Measurements from ENCODE around the gene CFAP92.
A peak's percentile ranks its signal among the peaks of the same experiment; 100 is the strongest.
"Not testable (repeated sequence)": the region's sequence is repeated elsewhere in the genome, so short reads cannot be mapped to it uniquely, and the experiment has no call there.

CFAP92 gene

DNA sequence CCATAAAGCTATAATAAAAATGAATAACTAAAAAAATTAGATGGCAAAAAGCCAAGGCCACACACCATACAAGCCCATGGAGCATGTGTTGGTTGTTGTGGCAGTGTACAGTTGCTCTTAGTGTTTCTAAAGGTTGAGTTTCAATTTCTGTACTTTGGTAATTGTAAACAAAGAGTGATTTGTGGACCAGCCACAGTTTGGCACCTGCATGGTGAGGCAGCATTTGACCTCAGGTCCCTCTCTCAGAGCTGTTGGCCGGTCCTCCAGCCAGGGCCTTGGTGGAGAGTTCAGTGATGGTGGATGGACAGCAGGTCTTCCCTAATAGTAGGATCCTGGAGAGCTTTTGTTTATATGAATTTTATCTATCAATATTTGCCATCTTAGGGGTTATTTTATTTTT lies 108.9 kb downstream of the CFAP92 start:
- peaks cover 22% of the 10 kb centered on the region for H3K4me1 ChIP-seq (ENCODE audit: control insufficient read depth, insufficient read depth, low read length)
- no peak overlapping the region for H3K27ac ChIP-seq (ENCODE audit: low read length)
- H3K36me3 ChIP-seq (ENCODE audit: control insufficient read depth in 2 of 2, insufficient read depth in 2 of 2, low read length in 2 of 2), result peaks cover 22 to 24% of the 10 kb centered on the region in 2 donors
- no peak overlapping the region for H3K4me3 ChIP-seq (ENCODE audit: low read length in 2 of 2)
- H3K9ac ChIP-seq (ENCODE audit: low read length in 2 of 2), result no peak overlapping the region
- H3K27me3 ChIP-seq (ENCODE audit: control insufficient read depth in 1 of 2, insufficient read depth in 2 of 2, low read length in 2 of 2), result no peaks in the 10 kb centered on the region
- H3K9me3 ChIP-seq (ENCODE audit: control insufficient read depth in 2 of 2, low read length in 2 of 2), result no peaks in the 10 kb centered on the region

DNA sequence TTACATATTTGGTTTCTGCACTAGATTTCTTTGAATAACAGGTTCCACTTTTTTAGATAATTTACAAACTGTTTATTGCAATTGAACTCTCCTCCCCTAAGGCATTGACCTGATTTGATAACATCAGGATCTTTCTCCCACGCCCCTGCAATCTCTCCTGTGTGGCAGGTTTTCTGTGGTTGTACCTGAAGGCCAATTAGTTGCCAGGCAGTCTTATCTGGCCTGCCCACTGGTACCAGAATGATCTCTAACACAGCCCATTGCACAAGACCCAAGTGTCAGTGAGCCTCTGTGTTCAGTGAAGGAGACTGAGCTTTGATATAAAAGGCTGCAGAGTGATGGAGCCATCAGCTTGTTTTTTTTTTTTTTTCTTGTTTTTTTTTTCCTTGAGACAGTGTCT lies 111.2 kb downstream of the CFAP92 start:
- Histone ChIP-seq H3K36me3 (ENCODE audit: control insufficient read depth in 2 of 2, insufficient read depth in 2 of 2, low read length in 2 of 2) (peaks cover 18 to 20% of the 10 kb centered on the region in 2 donors), H3K27ac (ENCODE audit: low read length) (no peak overlapping the region), H3K4me1 (ENCODE audit: control insufficient read depth, insufficient read depth, low read length) (peaks cover 41% of the 10 kb centered on the region), H3K9ac (ENCODE audit: low read length in 2 of 2) (no peak overlapping the region), H3K27me3 (ENCODE audit: control insufficient read depth in 1 of 2, insufficient read depth in 2 of 2, low read length in 2 of 2) (no peaks in the 10 kb centered on the region), H3K9me3 (ENCODE audit: control insufficient read depth in 2 of 2, low read length in 2 of 2) (no peaks in the 10 kb centered on the region), H3K4me3 (ENCODE audit: low read length in 2 of 2) (no peak overlapping the region)

DNA sequence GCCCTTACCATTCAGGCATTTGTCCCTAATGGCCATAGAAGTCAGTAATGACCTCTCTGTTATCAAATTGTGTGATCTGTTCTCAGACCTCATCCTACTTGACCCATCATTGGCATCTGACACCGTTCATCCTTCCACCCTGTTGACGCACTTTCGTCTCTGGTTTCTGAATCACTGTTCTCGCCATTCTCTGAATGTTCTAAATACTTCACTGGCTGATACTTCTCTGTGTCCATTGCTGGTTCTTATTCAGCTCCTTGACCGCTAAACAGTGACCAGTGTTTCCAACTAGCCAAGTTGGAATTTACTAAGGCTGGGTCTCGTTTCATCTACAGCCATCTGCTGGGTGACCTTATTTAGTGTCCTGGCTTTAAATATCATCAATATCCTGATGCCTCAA lies 112.3 kb downstream of the CFAP92 start:
- Histone ChIP-seq H3K4me1 (ENCODE audit: control insufficient read depth, insufficient read depth, low read length) (peaks cover 43% of the 10 kb centered on the region), H3K27me3 (ENCODE audit: control insufficient read depth in 1 of 2, insufficient read depth in 2 of 2, low read length in 2 of 2) (no peaks in the 10 kb centered on the region), H3K36me3 (ENCODE audit: control insufficient read depth in 2 of 2, insufficient read depth in 2 of 2, low read length in 2 of 2) (peaks cover 12 to 16% of the 10 kb centered on the region in 2 donors), H3K4me3 (ENCODE audit: low read length in 2 of 2) (no peak overlapping the region), H3K9me3 (ENCODE audit: control insufficient read depth in 2 of 2, low read length in 2 of 2) (no peaks in the 10 kb centered on the region), H3K9ac (ENCODE audit: low read length in 2 of 2) (no peak overlapping the region), H3K27ac (ENCODE audit: low read length) (no peak overlapping the region)

DNA sequence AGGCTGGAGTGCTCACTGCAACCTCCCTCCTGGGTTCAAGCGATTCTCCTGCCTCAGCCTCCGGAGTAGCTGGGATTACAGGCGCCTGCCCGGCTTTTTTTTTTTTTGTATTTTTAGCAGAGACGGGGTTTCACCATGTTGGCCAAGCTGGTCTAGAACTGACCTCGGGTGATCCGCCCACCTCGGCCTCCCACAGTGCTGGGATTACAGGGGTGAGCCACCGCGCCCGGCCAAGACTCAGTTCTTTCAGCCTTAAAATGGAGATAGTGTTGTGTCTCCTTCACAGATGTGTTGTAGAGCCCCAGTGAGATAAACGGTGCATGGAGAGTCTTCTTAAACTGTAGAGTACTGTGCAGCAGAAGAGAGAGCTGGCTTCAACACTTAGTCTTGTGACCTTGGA lies 113.4 kb downstream of the CFAP92 start:
- H3K27ac ChIP-seq (ENCODE audit: low read length); H3K9me3 ChIP-seq (ENCODE audit: control insufficient read depth in 2 of 2, low read length in 2 of 2); H3K27me3 ChIP-seq (ENCODE audit: control insufficient read depth in 1 of 2, insufficient read depth in 2 of 2, low read length in 2 of 2): not testable (repeated sequence)
- Histone ChIP-seq H3K4me1 (ENCODE audit: control insufficient read depth, insufficient read depth, low read length) (peaks cover 43% of the 10 kb centered on the region), H3K9ac (ENCODE audit: low read length in 2 of 2) (peak overlapping the region in 1 of 2 donors; percentile 93), H3K4me3 (ENCODE audit: low read length in 2 of 2) (peak overlapping the region; percentile 95), H3K36me3 (ENCODE audit: control insufficient read depth in 2 of 2, insufficient read depth in 2 of 2, low read length in 2 of 2) (peaks cover 12 to 16% of the 10 kb centered on the region in 2 donors)

DNA sequence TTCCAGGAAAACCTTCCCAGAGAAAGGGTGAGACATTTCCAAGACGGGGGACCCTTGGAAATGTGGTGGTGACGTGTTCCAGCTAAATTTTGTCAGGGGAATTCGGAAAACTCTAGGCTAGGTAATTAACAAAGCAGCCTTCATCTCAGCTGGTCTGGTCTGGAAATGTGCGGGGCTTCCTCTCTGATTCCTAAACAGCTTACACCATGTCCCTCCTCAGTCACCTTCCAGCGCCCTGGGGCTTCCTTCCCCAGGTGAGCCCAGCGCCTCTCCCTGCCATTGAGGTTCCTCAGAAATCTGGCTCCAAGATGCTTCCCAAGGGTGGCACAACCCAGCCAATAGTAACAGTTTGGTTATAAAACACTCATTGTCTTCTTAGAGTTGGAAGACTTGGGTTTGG lies 113.9 kb downstream of the CFAP92 start:
- peaks cover 43% of the 10 kb centered on the region for H3K4me1 ChIP-seq (ENCODE audit: control insufficient read depth, insufficient read depth, low read length)
- H3K4me3 ChIP-seq (ENCODE audit: low read length in 2 of 2), result peak overlapping the region; percentile 95
- peak overlapping the region; percentile 99 for H3K27ac ChIP-seq (ENCODE audit: low read length)
- H3K36me3 ChIP-seq (ENCODE audit: control insufficient read depth in 2 of 2, insufficient read depth in 2 of 2, low read length in 2 of 2), result peaks cover 11 to 16% of the 10 kb centered on the region in 2 donors
- peak overlapping the region; percentile 93 to 100 for H3K9ac ChIP-seq (ENCODE audit: low read length in 2 of 2)
- H3K9me3 ChIP-seq (ENCODE audit: control insufficient read depth in 2 of 2, low read length in 2 of 2), result no peaks in the 10 kb centered on the region
- no peaks in the 10 kb centered on the region for H3K27me3 ChIP-seq (ENCODE audit: control insufficient read depth in 1 of 2, insufficient read depth in 2 of 2, low read length in 2 of 2)

DNA sequence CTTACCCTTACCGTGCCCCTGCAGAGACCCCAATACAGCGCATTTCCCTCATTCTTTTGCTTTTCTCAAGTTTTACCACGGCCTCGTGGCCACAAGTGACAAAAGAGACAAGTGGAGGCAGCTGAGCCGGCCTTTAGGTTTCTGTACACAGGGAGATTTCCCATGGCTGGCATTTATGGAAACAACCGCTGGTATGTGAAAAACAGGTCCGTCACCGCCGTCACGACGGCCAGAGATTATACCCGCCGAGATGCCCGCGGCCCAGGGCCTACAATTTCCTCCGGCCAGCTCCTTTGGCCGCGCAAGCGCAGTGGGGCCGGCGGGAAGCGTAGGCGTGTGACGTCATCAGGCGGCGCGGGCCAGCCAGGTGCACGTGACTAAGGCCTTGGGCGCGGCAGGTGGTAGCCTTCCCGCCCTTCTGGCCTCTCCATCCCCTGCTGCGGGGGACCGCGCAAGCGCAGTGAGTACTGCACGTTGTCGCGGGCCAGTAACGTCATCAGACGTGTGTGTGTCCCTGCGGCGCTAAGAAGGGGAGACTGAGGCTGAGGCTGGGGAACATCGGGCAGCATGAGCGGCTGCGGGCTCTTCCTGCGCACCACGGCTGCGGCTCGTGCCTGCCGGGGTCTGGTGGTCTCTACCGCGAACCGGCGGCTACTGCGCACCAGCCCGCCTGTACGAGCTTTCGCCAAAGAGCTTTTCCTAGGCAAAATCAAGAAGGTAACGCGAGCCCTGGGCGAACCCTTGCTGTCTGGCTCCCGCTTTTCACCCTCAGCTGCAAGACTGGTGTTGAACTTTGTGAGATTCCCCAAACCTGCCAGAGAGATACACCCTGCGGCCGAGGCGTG lies 114.5 kb downstream of the CFAP92 start, which contains the start of gene ACAD9:
ACAD9 (plus strand) TSS at position 496 of the 845 bp plus-strand sequence; CDS start at position 568, 72 bp downstream.
- H3K27me3 ChIP-seq (ENCODE audit: control insufficient read depth in 1 of 2, insufficient read depth in 2 of 2, low read length in 2 of 2), result no peaks in the 10 kb centered on the region
- peak within 1 kb of the TSS; percentile 99 for H3K27ac ChIP-seq (ENCODE audit: low read length)
- peaks cover 9 to 14% of the 10 kb centered on the region in 2 donors for H3K36me3 ChIP-seq (ENCODE audit: control insufficient read depth in 2 of 2, insufficient read depth in 2 of 2, low read length in 2 of 2)
- H3K9me3 ChIP-seq (ENCODE audit: control insufficient read depth in 2 of 2, low read length in 2 of 2), result no peaks in the 10 kb centered on the region
- H3K9ac ChIP-seq (ENCODE audit: low read length in 2 of 2), result peak within 1 kb of the TSS; percentile 93 to 100
- peak within 1 kb of the TSS; percentile 95 for H3K4me3 ChIP-seq (ENCODE audit: low read length in 2 of 2)
- H3K4me1 ChIP-seq (ENCODE audit: control insufficient read depth, insufficient read depth, low read length), result peaks cover 43% of the 10 kb centered on the region

DNA sequence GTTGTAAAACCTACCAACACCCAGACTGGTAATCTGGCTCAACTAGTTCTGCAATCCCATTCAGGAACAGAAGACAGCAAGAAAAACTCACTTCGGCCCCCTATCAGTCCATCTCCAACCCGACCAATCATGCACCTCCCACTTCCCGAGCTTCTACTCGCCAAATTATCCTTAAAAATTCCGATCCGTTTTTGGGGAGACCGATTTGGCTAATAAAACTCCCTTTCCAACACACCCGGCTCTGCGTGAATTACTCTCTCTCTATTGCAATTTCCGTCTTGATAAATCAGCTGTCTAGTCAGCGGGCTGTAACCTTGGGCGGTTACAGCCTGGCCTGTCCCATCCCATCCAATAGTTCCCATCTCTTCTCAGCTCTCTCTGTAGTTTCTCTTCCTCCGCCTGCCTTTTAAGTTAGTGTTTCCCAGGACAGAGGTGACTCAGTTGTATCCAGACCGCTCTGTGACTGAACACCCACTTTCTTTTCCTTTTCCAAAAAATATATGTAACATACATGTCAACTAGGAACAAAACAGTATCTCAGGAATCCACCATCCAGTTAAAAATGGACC lies 115.2 kb downstream of the CFAP92 start:
- peaks cover 9% of the 10 kb centered on the region in 2 donors for H3K36me3 ChIP-seq (ENCODE audit: control insufficient read depth in 2 of 2, insufficient read depth in 2 of 2, low read length in 2 of 2)
- H3K4me3 ChIP-seq (ENCODE audit: low read length in 2 of 2), result peak overlapping the region; percentile 65 to 95
- H3K9ac ChIP-seq (ENCODE audit: low read length in 2 of 2), result peak overlapping the region; percentile 93 to 100
- no peaks in the 10 kb centered on the region for H3K27me3 ChIP-seq (ENCODE audit: control insufficient read depth in 1 of 2, insufficient read depth in 2 of 2, low read length in 2 of 2)
- no peaks in the 10 kb centered on the region for H3K9me3 ChIP-seq (ENCODE audit: control insufficient read depth in 2 of 2, low read length in 2 of 2)
- H3K4me1 ChIP-seq (ENCODE audit: control insufficient read depth, insufficient read depth, low read length), result peaks cover 43% of the 10 kb centered on the region
- peak overlapping the region; percentile 99 for H3K27ac ChIP-seq (ENCODE audit: low read length)

DNA sequence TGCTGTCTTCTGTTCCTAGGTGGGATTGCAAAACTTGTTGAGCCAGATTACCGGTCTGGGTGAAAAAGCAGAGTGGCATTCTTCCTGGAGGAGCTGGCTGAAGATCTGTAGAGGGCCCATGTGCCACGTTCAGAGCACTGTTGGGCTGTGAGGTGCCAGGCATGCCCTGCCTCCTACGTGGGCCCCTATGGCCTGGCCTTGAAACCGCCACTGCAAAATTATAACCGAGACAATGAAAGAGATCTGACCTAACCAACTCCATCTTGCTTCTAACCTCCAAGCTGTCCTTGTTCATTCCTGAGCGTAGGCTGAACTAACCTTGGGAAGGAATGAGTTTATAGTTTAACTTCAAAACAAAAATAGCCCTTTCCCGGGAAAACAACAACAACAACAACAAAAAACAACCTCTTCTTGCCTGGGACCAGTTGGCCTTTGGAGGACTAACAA lies 115.8 kb downstream of the CFAP92 start:
- Histone ChIP-seq H3K9me3 (ENCODE audit: control insufficient read depth in 2 of 2, low read length in 2 of 2) (no peaks in the 10 kb centered on the region), H3K36me3 (ENCODE audit: control insufficient read depth in 2 of 2, insufficient read depth in 2 of 2, low read length in 2 of 2) (peaks cover 9% of the 10 kb centered on the region in 2 donors), H3K27me3 (ENCODE audit: control insufficient read depth in 1 of 2, insufficient read depth in 2 of 2, low read length in 2 of 2) (no peaks in the 10 kb centered on the region), H3K9ac (ENCODE audit: low read length in 2 of 2) (peak overlapping the region; percentile 93 to 100), H3K4me3 (ENCODE audit: low read length in 2 of 2) (peak overlapping the region; percentile 65 to 95), H3K4me1 (ENCODE audit: control insufficient read depth, insufficient read depth, low read length) (peaks cover 41% of the 10 kb centered on the region), H3K27ac (ENCODE audit: low read length) (peak overlapping the region; percentile 99)

DNA sequence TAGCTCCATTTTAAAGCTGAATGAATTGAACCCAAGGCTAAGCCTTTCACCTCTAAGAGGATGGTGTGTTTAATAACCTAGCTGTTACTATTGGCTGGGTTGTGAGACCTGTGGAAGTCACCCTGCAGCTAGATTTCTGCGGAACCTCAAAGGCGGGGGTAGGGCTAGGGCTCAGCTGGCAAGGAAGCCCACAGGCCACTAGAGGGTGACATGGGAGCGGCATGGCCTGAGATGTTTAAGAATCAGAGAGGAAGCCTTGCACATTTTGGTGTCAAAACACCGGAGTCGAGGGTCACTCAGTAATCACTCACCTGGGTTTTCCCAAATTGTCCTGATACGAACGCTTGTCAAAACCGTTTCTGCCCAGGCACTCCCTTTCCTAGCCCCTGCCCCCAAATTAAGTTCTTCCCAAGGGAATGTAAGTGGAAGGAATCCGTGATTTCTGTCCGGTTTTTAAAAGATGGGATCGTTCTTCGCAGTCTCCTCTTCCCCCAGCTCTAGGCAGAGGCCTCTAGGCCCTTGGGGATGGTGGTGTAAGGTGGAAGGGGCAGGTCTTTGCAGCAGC lies 118.2 kb downstream of the CFAP92 start:
- Histone ChIP-seq H3K4me3 (ENCODE audit: low read length in 2 of 2) (no peak overlapping the region), H3K27me3 (ENCODE audit: control insufficient read depth in 1 of 2, insufficient read depth in 2 of 2, low read length in 2 of 2) (no peaks in the 10 kb centered on the region), H3K27ac (ENCODE audit: low read length) (no peak overlapping the region), H3K9me3 (ENCODE audit: control insufficient read depth in 2 of 2, low read length in 2 of 2) (no peaks in the 10 kb centered on the region), H3K36me3 (ENCODE audit: control insufficient read depth in 2 of 2, insufficient read depth in 2 of 2, low read length in 2 of 2) (no peaks in the 10 kb centered on the region), H3K4me1 (ENCODE audit: control insufficient read depth, insufficient read depth, low read length) (peaks cover 27% of the 10 kb centered on the region), H3K9ac (ENCODE audit: low read length in 2 of 2) (peak overlapping the region in 1 of 2 donors; percentile 7)

DNA sequence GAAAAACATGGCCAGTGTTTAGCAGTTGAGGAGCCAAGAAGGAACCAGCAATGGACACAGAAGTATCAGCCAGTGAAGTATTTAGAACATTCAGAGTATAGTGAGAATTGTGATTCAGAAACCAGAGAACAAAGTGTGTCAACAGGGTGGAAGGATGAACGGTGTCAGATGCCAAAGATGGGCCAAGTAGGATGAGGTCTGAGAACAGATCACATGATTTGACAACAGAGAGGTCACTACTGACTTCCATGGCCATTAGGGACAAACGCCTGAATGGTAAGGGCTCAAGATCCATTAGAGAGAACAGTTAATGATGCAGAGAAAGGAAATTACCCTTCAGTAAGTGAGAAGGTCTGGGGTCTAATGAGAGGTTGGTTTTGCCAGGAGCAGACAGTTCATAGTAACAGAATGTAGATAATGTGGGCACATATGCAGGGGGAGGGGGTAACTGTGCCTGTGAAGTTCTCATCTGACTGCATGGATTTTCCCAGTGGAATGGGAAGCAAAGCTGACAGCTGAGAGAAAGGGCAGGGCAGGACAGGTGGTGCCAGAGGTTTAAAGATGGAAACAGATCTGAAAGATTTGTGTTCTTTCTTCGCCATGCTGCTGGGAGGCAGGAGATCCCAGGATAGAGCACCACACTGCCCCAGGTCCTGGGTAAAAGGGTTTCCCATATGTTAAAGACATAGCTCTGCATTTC lies 119.2 kb downstream of the CFAP92 start:
- Histone ChIP-seq H3K27ac (ENCODE audit: low read length) (no peak overlapping the region), H3K27me3 (ENCODE audit: control insufficient read depth in 1 of 2, insufficient read depth in 2 of 2, low read length in 2 of 2) (no peaks in the 10 kb centered on the region), H3K36me3 (ENCODE audit: control insufficient read depth in 2 of 2, insufficient read depth in 2 of 2, low read length in 2 of 2) (no peaks in the 10 kb centered on the region), H3K4me3 (ENCODE audit: low read length in 2 of 2) (no peak overlapping the region), H3K4me1 (ENCODE audit: control insufficient read depth, insufficient read depth, low read length) (peaks cover 17% of the 10 kb centered on the region), H3K9me3 (ENCODE audit: control insufficient read depth in 2 of 2, low read length in 2 of 2) (no peaks in the 10 kb centered on the region), H3K9ac (ENCODE audit: low read length in 2 of 2) (peak overlapping the region in 1 of 2 donors; percentile 29)
